ENCODE data around the gene TNFSF12. TPM values are rescaled to one million over a fixed set of nuclear protein-coding genes. Genes with fewer than 3 reads are reported as not detected.

Gene TNFSF12
- total RNA-seq, 1 donor from 2014 or later = 3.4 TPM

DNA sequence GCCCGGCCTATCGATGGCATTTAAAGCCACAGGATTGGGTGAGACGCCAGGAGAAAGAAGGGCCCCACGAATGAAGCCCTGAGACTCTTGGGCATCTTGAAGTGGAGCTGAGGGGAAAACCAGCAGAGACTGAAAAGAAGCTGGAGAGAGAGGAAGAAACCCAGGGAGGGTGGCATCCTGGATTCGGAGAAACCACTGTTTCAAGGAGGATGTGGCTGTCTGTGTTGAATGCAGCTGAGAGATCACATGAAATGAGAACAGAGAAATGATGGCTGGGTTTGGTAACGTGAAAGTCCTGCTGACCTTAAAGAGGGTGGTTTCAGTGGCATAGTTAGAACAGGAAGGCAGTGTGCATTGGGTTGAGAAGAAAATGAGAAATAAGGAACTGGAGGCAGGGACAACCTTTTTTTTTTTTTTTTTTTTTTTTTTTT, 3.8 kb downstream of the TNFSF12 start:
- no peak overlapping the region for H3K4me2 ChIP-seq (ENCODE audit: low read length)

GRCh38 chr17:7553356-7553755, 4.5 kb downstream of the TNFSF12 start:
- no peak overlapping the region for H3K4me2 ChIP-seq (ENCODE audit: low read length)
- H3K36me3 ChIP-seq (ENCODE audit: insufficient read depth, low read length) = no peaks in the 10 kb centered on the region
- H3K9me3 ChIP-seq (ENCODE audit: insufficient read depth, low read depth, low read length) = no peaks in the 10 kb centered on the region
- no peaks in the 10 kb centered on the region for H3K79me2 ChIP-seq (ENCODE audit: insufficient read depth, low read length)
- Mint-ChIP-seq H3K4me3 (ENCODE audit: unreplicated experiment) (peak overlapping the region; percentile 13), H3K27me3 (ENCODE audit: low read depth, unreplicated experiment) (peaks cover 22% of the 10 kb centered on the region), H3K9me3 (ENCODE audit: unreplicated experiment) (peaks cover 3% of the 10 kb centered on the region), H3K36me3 (ENCODE audit: low read depth, unreplicated experiment) (no peaks in the 10 kb centered on the region), H3K4me1 (ENCODE audit: low read depth, unreplicated experiment) (peaks cover 2% of the 10 kb centered on the region), H3K27ac (ENCODE audit: unreplicated experiment) (no peak overlapping the region)
- H4K20me1 ChIP-seq (ENCODE audit: insufficient read depth, low read length) = no peaks in the 10 kb centered on the region
- no peaks in the 10 kb centered on the region for H3K27me3 ChIP-seq (ENCODE audit: insufficient read depth, low read length)
- H3K4me1 ChIP-seq (ENCODE audit: insufficient read depth, low read length) = peaks cover 13% of the 10 kb centered on the region
- H2AFZ ChIP-seq (ENCODE audit: low read depth, low read length) = no peak overlapping the region
- no peak for DNase-seq (ENCODE audit: low read depth)
- no peak for TF ChIP-seq EZH2 (IDR thresholded peaks at IDR 0.05; ENCODE audit: insufficient read depth, low read length)
- TF ChIP-seq, protein P1, sequence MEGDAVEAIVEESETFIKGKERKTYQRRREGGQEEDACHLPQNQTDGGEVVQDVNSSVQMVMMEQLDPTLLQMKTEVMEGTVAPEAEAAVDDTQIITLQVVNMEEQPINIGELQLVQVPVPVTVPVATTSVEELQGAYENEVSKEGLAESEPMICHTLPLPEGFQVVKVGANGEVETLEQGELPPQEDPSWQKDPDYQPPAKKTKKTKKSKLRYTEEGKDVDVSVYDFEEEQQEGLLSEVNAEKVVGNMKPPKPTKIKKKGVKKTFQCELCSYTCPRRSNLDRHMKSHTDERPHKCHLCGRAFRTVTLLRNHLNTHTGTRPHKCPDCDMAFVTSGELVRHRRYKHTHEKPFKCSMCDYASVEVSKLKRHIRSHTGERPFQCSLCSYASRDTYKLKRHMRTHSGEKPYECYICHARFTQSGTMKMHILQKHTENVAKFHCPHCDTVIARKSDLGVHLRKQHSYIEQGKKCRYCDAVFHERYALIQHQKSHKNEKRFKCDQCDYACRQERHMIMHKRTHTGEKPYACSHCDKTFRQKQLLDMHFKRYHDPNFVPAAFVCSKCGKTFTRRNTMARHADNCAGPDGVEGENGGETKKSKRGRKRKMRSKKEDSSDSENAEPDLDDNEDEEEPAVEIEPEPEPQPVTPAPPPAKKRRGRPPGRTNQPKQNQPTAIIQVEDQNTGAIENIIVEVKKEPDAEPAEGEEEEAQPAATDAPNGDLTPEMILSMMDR (IDR thresholded peaks at IDR 0.05; ENCODE audit: insufficient read depth, low read depth, low read length) = no peak
- no peak overlapping the region for H3K4me3 ChIP-seq (ENCODE audit: insufficient read depth, low read depth, low read length)
- no peak overlapping the region for H3K27ac ChIP-seq (ENCODE audit: low read depth, low read length)
- FAIRE-seq = no peak
- no peak overlapping the region for H3K9ac ChIP-seq (ENCODE audit: low read length)

More for the DNA sequence above, 3.8 kb downstream of the TNFSF12 start:
- Mint-ChIP-seq H3K27me3 (ENCODE audit: low read depth, unreplicated experiment) (peaks cover 24% of the 10 kb centered on the region), H3K4me1 (ENCODE audit: low read depth, unreplicated experiment) (no peaks in the 10 kb centered on the region), H3K36me3 (ENCODE audit: low read depth, unreplicated experiment) (no peaks in the 10 kb centered on the region), H3K4me3 (ENCODE audit: unreplicated experiment) (no peak overlapping the region), H3K9me3 (ENCODE audit: unreplicated experiment) (peaks cover 3% of the 10 kb centered on the region), H3K27ac (ENCODE audit: unreplicated experiment) (no peak overlapping the region)
- Histone ChIP-seq H3K4me3 (ENCODE audit: insufficient read depth, low read depth, low read length) (no peak overlapping the region), H3K36me3 (ENCODE audit: insufficient read depth, low read length) (no peaks in the 10 kb centered on the region), H2AFZ (ENCODE audit: low read depth, low read length) (no peak overlapping the region), H4K20me1 (ENCODE audit: insufficient read depth, low read length) (no peaks in the 10 kb centered on the region), H3K79me2 (ENCODE audit: insufficient read depth, low read length) (no peaks in the 10 kb centered on the region), H3K4me1 (ENCODE audit: insufficient read depth, low read length) (peaks cover 11% of the 10 kb centered on the region), H3K27me3 (ENCODE audit: insufficient read depth, low read length) (no peaks in the 10 kb centered on the region), H3K9me3 (ENCODE audit: insufficient read depth, low read depth, low read length) (no peaks in the 10 kb centered on the region), H3K9ac (ENCODE audit: low read length) (no peak overlapping the region), H3K27ac (ENCODE audit: low read depth, low read length) (no peak overlapping the region)
- FAIRE-seq (no peak), DNase-seq (ENCODE audit: low read depth) (no peak)
- TF ChIP-seq, protein P1 (IDR thresholded peaks at IDR 0.05; ENCODE audit: insufficient read depth, low read depth, low read length) = no peak
- no peak for TF ChIP-seq EZH2 (IDR thresholded peaks at IDR 0.05; ENCODE audit: insufficient read depth, low read length)

DNA sequence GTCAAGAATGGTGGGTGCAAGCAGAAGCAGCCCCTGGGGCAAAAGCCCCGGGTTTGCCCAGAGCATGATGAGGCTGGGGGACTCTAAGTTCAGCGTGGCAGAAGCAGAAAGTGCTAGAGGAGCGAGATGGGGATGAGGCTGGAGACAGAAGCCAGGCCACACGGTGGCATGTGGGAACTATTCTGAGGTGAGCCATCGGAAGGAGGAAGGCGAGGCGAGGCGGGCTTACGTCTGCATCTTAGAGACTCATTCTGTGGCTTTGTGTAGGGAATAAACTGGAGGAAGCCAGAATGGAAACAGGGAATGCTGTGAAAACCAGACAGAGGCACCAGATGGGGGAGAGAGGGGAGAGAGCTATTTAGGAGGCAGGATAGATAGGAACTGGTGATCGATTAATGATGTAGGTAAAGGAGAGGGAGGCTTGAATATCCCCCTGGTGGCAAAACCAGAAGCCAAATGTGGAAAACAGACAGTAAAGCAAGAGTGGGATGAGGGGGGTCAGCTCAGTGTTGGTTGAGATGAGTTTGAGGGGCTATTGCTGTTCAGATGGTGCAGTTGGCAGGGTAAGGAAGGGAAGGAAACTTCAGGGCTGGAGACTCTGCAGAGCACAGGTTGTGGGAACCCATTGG, 6.6 kb downstream of the TNFSF12 start:
- no peak for TF ChIP-seq EZH2 (IDR thresholded peaks at IDR 0.05; ENCODE audit: insufficient read depth, low read length)
- TF ChIP-seq, protein P1 (IDR thresholded peaks at IDR 0.05; ENCODE audit: insufficient read depth, low read depth, low read length) = peak; percentile 8
- no peaks in the 10 kb centered on the region for H3K27me3 ChIP-seq (ENCODE audit: insufficient read depth, low read length)
- no peaks in the 10 kb centered on the region for H3K9me3 ChIP-seq (ENCODE audit: insufficient read depth, low read depth, low read length)
- peak overlapping the region; percentile 13 for H3K27ac Mint-ChIP-seq (ENCODE audit: unreplicated experiment)
- H3K27ac ChIP-seq (ENCODE audit: low read depth, low read length) = no peak overlapping the region
- peaks cover 10% of the 10 kb centered on the region for H3K4me1 ChIP-seq (ENCODE audit: insufficient read depth, low read length)
- H3K79me2 ChIP-seq (ENCODE audit: insufficient read depth, low read length) = no peaks in the 10 kb centered on the region
- no peaks in the 10 kb centered on the region for H3K36me3 ChIP-seq (ENCODE audit: insufficient read depth, low read length)
- H3K4me1 Mint-ChIP-seq (ENCODE audit: low read depth, unreplicated experiment) = peaks cover 6% of the 10 kb centered on the region
- DNase-seq (ENCODE audit: low read depth) (no peak), FAIRE-seq (no peak)
- no peak overlapping the region for H3K4me2 ChIP-seq (ENCODE audit: low read length)
- peaks cover 19% of the 10 kb centered on the region for H3K27me3 Mint-ChIP-seq (ENCODE audit: low read depth, unreplicated experiment)
- H3K9me3 Mint-ChIP-seq (ENCODE audit: unreplicated experiment) = peaks cover 1% of the 10 kb centered on the region
- no peaks in the 10 kb centered on the region for H3K36me3 Mint-ChIP-seq (ENCODE audit: low read depth, unreplicated experiment)
- H3K4me3 ChIP-seq (ENCODE audit: insufficient read depth, low read depth, low read length) = no peak overlapping the region
- H3K9ac ChIP-seq (ENCODE audit: low read length) = no peak overlapping the region
- H2AFZ ChIP-seq (ENCODE audit: low read depth, low read length) = no peak overlapping the region
- no peaks in the 10 kb centered on the region for H4K20me1 ChIP-seq (ENCODE audit: insufficient read depth, low read length)
- H3K4me3 Mint-ChIP-seq (ENCODE audit: unreplicated experiment) = peak overlapping the region; percentile 5
